Panc1 (cell line): ENCODE measurements around the gene TBC1D17. TPM values are rescaled to one million over a fixed set of nuclear protein-coding genes. Genes with fewer than 3 reads are reported as not detected.

Experiments
- ATAC-seq: fragments of 200-7000 bp; cut with Tn5 transposase; 2 replicates; pipeline ENCODE4 v1.9.1; 2020; ENCODE audit warnings: mild to moderate bottlenecking, moderate library complexity
- BruUV-seq: library from RNA; stranded (reverse); fragments of 400-500 nt; replicated peaks from 2 replicates; lab custom pipeline; 2021; lab: Mats Ljungman, UMichigan
- CTCF ChIA-PET: fragments of 300-600 bp; sonication (Branson Sonifier 250); formaldehyde crosslinking; loops from one replicate; lab custom pipeline; 2022; ENCODE audit warnings: antibody characterized with exemption; lab: Charles Lee
- POLR2A ChIA-PET: fragments of 300-600 bp; sonication (Branson Sonifier 250); formaldehyde crosslinking; loops from one replicate; lab custom pipeline; 2022; ENCODE audit warnings: antibody characterized with exemption; lab: Charles Lee
- DNase-seq: peaks from one replicate; pipeline ENCODE4 v3.0.0-alpha.2; 2010; ENCODE audit warnings: low read depth, low spot score
- H3K27ac ChIP-seq: 2 replicates; pipeline ENCODE4 v1.5.1; 2011; ENCODE audit warnings: mild to moderate bottlenecking, low read length, inconsistent platforms
- H3K27me3 ChIP-seq: fragments of 200-500 bp; sonication (Bioruptor generic); 2 replicates; pipeline ENCODE4 v1.6.0; 2014; ENCODE audit warnings: low read length, inconsistent platforms; ENCODE audit not compliant: control insufficient read depth, insufficient read depth
- H3K36me3 ChIP-seq: fragments of 200-500 bp; sonication (Bioruptor generic); 2 replicates; pipeline ENCODE4 v1.5.1; 2014; ENCODE audit warnings: inconsistent platforms, mild to moderate bottlenecking, low read length, moderate library complexity; ENCODE audit not compliant: control insufficient read depth, insufficient read depth
- H3K4me1 ChIP-seq: 2 replicates; pipeline ENCODE4 v1.5.1; 2011; ENCODE audit warnings: inconsistent platforms, mild to moderate bottlenecking, low read length, moderate library complexity; ENCODE audit not compliant: control insufficient read depth, insufficient read depth
- H3K4me3 ChIP-seq, 2 experiments: 2 replicates each; pipeline ENCODE4 v1.5.1; 2011 to 2012; ENCODE audit warnings: low read depth in 2 of 2, low read length in 2 of 2, mild to moderate bottlenecking in 2 of 2, inconsistent platforms in 1 of 2, moderate library complexity in 1 of 2
- H3K9me3 ChIP-seq: fragments of 200-500 bp; sonication (Bioruptor generic); 2 replicates; pipeline ENCODE4 v1.5.1; 2014; ENCODE audit warnings: low read depth, mild to moderate bottlenecking, inconsistent platforms, low read length, moderate library complexity; ENCODE audit not compliant: control insufficient read depth, insufficient read depth
- CTCF ChIP-seq: fragments of 450-650 bp; IDR thresholded peaks from 2 replicates; pipeline ENCODE4 v1.5.1; 2017; ENCODE audit warnings: mild to moderate bottlenecking
- POLR2AphosphoS5 ChIP-seq: IDR thresholded peaks from 2 replicates; pipeline ENCODE4 v1.6.1; 2012; ENCODE audit warnings: mild to moderate bottlenecking, low read depth, low read length, moderate library complexity
- REST ChIP-seq, 2 experiments: IDR thresholded peaks; 2 replicates each; pipeline ENCODE4 v1.6.1; 2011 to 2012; ENCODE audit warnings: low read depth in 2 of 2, control low read depth in 1 of 2, low read length in 1 of 2, mild to moderate bottlenecking in 1 of 2, moderate library complexity in 1 of 2; ENCODE audit not compliant: insufficient read depth in 1 of 2
- SIN3A ChIP-seq: IDR thresholded peaks from 2 replicates; pipeline ENCODE4 v1.6.1; 2012; ENCODE audit warnings: low read depth, mild to moderate bottlenecking, low read length, moderate library complexity, borderline replicate concordance; ENCODE audit not compliant: insufficient read depth
- TCF7L2 ChIP-seq: IDR thresholded peaks from 2 replicates; pipeline ENCODE4 v1.6.1; 2011; ENCODE audit warnings: mild to moderate bottlenecking, low read depth, low read length, inconsistent platforms
- in situ Hi-C: cut with HindIII; loops from 2 replicates; pipeline ENCODE4 v1.10.0; 2016; ENCODE audit warnings: low sequenced_read_pairs, low pct_unique_long_range_greater_than_20kb
- intact Hi-C: fragments of 100-400 bp; cut with micrococcal nuclease; formaldehyde crosslinking; loops from one replicate; pipeline ENCODE4 v1.10.0; 2022; ENCODE audit not compliant: unreplicated experiment
- total RNA-seq: library from RNA; stranded (reverse); gene quantifications from one replicate; pipeline ENCODE4 v1.2.1, GENCODE V29; 2021; ENCODE audit not compliant: unreplicated experiment

The TBC1D17 gene
- total RNA-seq, 1 experiment from 2014 or later, result 43.2 TPM

DNA sequence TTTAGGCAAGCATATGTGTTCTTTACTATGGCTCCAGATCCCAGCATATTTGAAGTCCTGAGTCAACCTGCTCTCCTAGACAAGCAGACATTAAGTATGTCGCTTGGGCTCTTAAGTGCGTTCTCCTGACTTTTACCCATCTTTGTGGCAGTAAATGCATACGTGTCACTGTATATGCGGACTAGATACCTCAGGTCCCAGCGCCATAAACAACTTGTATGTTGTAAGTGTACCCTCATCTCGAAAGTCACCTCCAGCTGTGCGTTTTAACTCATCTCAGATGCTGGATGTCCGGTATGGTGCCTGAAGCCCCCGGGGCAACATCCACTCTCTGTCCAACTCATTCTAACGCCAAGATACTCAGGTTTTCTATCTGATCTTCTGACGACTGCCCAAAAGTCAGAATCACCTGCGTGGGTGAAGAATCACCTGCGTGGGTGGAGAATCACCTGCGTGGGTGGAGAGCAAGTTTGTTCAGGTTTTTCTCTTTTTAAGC, 24.8 kb upstream of the TBC1D17 start:
- Histone ChIP-seq H3K4me1 (peaks cover 17% of the 10 kb centered on the region), H3K27ac (peak overlapping the region; percentile 57; the same call in 1 of the 2 replicates), H3K36me3 (no peaks in the 10 kb centered on the region), H3K4me3 (peak overlapping the region; percentile 58 to 70), H3K27me3 (no peaks in the 10 kb centered on the region), H3K9me3 (no peaks in the 10 kb centered on the region)
- in situ Hi-C loops, result no loop called here
- no peak for TF ChIP-seq TCF7L2
- TF ChIP-seq CTCF, result no peak
- TF ChIP-seq REST (IDR thresholded peaks at IDR 0.05; ENCODE audit: insufficient read depth in 1 of 2, low read depth in 2 of 2, low read length in 1 of 2), result no peak
- no peak for TF ChIP-seq POLR2AphosphoS5
- TF ChIP-seq SIN3A, result no peak
- ChIA-PET CTCF (no interaction called here), POLR2A (interaction anchor here (0.6 kb wide), 1 partner anchor 656 kb away, joined by 3 read pairs; no protein-coding TSS in a partner anchor)
- ATAC-seq (no peak), DNase-seq (no peak)
- intact Hi-C loops, result no loop called here
- TSS peak; percentile 84 for BruUV-seq

DNA sequence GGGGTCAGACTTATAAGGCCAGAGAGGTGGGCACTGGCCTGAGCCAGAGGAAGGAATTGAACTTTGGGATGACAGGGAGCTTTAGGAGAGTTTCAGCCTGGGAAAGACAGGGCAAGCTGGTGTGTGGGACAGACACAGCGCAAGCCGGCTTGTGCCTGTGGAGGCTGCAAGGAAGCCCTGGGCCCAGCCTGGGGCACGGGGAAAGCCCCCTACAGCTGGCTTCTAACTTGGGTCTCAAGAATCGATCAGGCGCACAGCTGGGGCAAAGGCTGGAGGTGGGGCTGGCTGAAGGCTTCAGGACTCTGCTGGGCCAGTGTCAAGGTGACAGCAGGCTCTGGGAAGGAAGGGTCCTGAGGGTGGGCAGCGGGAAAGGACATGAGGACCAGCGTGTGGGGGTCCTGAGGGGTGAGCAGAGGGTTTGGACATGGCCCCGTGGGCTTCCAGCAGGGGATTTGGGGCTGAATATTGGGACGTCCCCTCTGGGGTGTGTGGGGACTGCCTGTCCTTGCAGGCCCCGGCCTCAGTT, 23.6 kb upstream of the TBC1D17 start:
- intact Hi-C loops, result no loop called here
- no peaks in the 10 kb centered on the region for H3K27me3 ChIP-seq
- H3K4me1 ChIP-seq, result peaks cover 22% of the 10 kb centered on the region
- DNase-seq (no peak), ATAC-seq (no peak)
- H3K4me3 ChIP-seq, result no peak overlapping the region
- H3K9me3 ChIP-seq, result no peaks in the 10 kb centered on the region
- in situ Hi-C loops, result no loop called here
- no TSS peak for BruUV-seq
- H3K36me3 ChIP-seq, result no peaks in the 10 kb centered on the region
- ChIA-PET CTCF (no interaction called here), POLR2A (interaction anchor here (0.6 kb wide), 1 partner anchor 190 kb away, joined by 3 read pairs; no protein-coding TSS in a partner anchor)
- H3K27ac ChIP-seq, result peak overlapping the region; percentile 34; the same call in 1 of the 2 replicates
- TF ChIP-seq SIN3A (no peak), TCF7L2 (no peak)
